GM06990 (cell line): Measurements from ENCODE around the gene PCBP3.

ENCODE experiments used
- DNase-seq: peaks from one replicate; pipeline ENCODE4 v3.0.0-alpha.2; 2011; ENCODE audit not compliant: insufficient read length; ENCODE audit errors: extremely low read depth
- H3K27me3 ChIP-seq: replicated peaks from 2 replicates; pipeline ENCODE4 v1.6.0; 2011; ENCODE audit warnings: low read length; ENCODE audit not compliant: control insufficient read depth, insufficient read depth
- H3K36me3 ChIP-seq: 2 replicates; pipeline ENCODE4 v1.5.1; 2011; ENCODE audit warnings: low read length; ENCODE audit not compliant: control insufficient read depth, insufficient read depth
- H3K4me3 ChIP-seq: replicated peaks from 2 replicates; pipeline ENCODE4 v1.5.1; 2011; ENCODE audit warnings: low read depth, mild to moderate bottlenecking, control low read depth, low read length
- TF ChIP-seq, protein P1 (sequence below): IDR thresholded peaks from 2 replicates; pipeline ENCODE4 v1.5.1; 2011; ENCODE audit warnings: low read length, control low read depth, mild to moderate bottlenecking, inconsistent platforms; ENCODE audit not compliant: insufficient read depth, poor library complexity, severe bottlenecking

Gene PCBP3

DNA sequence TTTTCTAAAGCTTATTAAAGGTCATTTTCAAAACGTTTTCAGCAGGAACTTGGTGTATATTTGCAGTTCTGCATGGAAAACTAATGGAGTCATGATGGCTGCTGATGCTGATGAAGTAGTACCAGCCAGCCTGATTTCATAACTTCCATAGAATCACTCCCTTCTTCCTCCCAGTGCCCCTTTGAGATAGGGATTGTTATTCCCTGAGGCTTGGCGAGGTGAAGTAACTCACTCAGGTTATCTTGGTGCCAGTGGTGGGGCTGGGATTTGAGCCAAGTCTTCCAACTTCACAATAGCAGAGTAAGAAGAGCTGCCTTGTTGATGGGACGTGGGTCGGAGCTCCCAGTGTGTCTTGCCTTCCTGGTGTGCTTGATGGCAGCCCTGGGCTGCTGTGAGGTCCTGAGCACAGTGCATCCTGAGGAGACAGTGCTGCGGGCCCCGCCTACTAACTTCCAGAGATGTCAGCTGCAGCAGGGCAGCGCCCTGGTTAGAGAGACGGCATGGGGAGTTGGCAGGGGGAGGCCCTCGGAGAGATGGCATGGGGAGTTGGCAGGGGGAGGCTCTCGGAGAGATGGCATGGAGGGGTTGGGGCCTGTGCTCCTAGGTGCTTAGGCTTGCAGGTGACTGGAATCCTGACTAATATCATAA lies 92.6 kb downstream of the PCBP3 start:
- DNase-seq = no peak
- no peak overlapping the region for H3K4me3 ChIP-seq
- TF ChIP-seq, protein P1, sequence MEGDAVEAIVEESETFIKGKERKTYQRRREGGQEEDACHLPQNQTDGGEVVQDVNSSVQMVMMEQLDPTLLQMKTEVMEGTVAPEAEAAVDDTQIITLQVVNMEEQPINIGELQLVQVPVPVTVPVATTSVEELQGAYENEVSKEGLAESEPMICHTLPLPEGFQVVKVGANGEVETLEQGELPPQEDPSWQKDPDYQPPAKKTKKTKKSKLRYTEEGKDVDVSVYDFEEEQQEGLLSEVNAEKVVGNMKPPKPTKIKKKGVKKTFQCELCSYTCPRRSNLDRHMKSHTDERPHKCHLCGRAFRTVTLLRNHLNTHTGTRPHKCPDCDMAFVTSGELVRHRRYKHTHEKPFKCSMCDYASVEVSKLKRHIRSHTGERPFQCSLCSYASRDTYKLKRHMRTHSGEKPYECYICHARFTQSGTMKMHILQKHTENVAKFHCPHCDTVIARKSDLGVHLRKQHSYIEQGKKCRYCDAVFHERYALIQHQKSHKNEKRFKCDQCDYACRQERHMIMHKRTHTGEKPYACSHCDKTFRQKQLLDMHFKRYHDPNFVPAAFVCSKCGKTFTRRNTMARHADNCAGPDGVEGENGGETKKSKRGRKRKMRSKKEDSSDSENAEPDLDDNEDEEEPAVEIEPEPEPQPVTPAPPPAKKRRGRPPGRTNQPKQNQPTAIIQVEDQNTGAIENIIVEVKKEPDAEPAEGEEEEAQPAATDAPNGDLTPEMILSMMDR = no peak
- no peaks in the 10 kb centered on the region for H3K27me3 ChIP-seq
- H3K36me3 ChIP-seq = no peaks in the 10 kb centered on the region

DNA sequence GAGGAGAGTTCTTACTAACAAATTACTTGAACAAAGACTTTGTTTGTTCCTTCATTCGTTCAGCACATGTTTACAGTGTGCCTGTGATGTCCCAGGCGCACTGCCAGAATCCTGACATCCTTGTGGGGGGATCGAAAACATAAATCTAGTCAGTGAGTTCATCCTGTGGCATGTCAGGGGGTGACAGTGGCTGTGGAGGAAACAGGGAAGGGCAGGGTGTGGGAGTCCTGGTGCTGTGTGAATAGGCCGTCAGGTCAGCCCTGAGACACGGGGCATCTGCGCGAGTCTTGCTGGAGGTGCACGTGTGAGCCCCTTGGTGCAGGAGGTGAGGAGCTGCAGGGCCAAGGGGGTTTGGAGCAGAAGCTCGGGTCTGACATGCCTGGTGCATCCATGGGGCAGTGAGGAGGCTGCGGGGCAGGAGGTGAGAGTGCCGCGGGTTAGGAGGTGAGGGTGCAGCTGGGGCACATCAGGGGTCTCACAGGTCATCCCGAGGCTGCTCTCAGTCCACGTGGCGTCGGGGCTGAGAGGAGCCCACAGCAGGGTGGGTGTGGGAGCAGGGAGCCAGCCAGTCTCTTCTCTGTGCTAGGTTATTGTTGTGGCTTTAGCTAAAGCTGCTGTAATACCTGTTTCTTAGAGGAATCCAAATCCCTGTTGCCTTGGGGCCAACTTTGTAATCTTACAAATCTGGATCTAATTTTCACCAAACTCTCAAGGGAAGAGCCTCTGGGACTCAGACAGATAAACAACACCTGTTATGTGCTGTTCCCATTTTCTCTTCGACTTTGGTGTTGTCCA lies 93.4 kb downstream of the PCBP3 start:
- H3K36me3 ChIP-seq = no peaks in the 10 kb centered on the region
- TF ChIP-seq, protein P1 = no peak
- no peak overlapping the region for H3K4me3 ChIP-seq
- no peak for DNase-seq
- H3K27me3 ChIP-seq = no peaks in the 10 kb centered on the region

DNA sequence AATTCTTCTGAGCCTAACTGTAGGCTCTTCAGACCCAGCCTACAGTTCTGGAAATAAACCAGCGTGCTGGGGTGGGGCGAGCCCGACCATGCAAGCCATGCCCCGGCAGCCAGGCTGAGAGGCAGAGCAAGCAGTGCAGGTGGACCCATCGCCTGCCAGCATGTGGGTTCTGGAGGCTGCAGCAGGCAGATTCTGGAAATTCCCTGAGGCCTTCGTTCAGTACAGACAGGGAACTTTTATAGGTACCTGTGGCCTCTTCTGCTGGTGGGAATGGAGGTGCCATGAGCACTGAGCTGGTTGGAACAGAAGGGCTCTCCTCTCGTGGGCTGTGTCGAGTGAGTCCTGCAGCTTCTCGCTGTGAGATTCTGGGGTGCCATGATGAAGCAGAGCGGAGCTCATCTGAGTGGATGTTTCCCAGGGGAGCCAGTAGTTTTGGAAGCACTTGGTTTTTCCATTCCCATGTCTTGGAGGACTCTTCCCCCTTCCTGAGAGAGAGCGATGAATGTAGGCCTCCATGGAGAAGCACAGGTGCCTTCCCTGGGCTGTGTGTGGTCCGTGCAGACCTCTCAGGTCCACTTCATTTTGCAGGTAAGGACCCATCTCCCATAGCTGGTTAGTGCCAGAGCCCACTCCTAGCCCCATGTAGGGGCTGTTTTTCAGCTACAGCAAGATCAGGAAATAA lies 94.1 kb downstream of the PCBP3 start:
- H3K27me3 ChIP-seq = no peaks in the 10 kb centered on the region
- no peaks in the 10 kb centered on the region for H3K36me3 ChIP-seq
- DNase-seq = no peak
- no peak overlapping the region for H3K4me3 ChIP-seq
- TF ChIP-seq, protein P1 = no peak

DNA sequence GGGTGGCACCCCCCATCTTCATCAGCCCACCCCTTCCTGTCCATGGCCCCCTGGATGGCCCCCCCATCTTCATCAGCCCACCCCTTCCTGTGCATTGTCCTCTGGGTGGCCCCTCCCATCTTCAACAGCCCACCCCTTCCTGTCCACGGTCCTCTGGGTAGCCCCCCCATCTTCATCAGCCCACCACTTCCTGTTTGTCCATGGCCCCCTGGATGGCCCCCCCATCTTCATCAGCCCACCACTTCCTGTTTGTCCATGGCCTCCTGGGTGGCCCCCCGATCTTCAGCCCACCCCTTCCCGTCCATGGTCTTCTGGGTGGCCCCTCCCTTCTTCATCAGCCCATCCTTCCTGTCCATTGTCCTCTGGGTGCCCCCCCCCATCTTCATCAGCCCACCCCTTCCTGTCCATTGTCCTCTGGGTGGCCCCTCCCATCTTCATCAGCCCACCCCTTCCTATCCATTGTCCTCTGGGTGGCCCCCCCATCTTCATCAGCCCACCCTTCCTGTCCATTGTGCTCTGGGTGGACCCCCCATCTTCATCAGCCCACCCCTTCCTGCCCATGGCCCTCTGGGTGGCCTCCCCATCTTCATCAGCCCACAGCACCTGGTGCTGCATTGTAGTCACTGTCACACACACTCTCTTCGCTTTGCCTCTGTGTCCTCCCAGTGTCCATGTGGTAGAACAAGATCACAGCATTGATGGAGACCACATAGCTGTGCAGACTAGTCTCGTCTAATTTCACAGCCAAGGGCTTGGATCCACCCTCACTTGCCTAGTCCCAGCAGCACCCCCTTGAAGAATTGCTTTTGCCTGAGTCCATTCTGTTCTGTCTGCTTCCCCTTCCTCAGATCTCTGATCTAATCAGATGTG lies 95.9 kb downstream of the PCBP3 start:
- TF ChIP-seq, protein P1 = no peak
- no peaks in the 10 kb centered on the region for H3K27me3 ChIP-seq
- H3K4me3 ChIP-seq = no peak overlapping the region
- no peaks in the 10 kb centered on the region for H3K36me3 ChIP-seq
- no peak for DNase-seq

DNA sequence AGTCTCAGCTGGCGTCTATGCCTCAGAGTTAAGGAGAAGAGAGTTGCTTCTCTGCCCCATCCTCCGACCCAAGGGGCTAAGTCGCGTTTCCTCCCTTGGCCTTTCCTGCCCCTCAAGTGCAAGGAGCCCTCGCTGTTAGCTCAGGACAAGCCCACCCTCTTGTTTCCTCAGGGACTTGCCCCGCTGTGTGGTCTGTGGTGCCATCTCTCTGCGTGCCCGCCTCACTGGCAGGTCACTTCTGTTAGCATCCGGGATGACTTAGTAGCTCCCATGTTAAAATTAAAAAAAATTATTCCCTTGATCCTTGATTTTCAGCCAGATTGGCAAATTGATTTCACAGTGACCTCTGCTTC lies 96.5 kb downstream of the PCBP3 start:
- TF ChIP-seq, protein P1 = no peak
- DNase-seq = no peak
- H3K27me3 ChIP-seq = no peaks in the 10 kb centered on the region
- no peak overlapping the region for H3K4me3 ChIP-seq
- H3K36me3 ChIP-seq = no peaks in the 10 kb centered on the region
